Measurements from ENCODE around the gene TNC. TPM values are rescaled to one million over a fixed set of nuclear protein-coding genes. Genes with fewer than 3 reads are reported as not detected.

The TNC gene
- total RNA-seq, 3 donors from 2014 or later (not counting 1 experiment from before 2014, with no cell fraction given), result not detected

GRCh38 chr9:115152281-115152820 lies 34.4 kb upstream of the TNC start:
- H3K27ac Mint-ChIP-seq, result no peak overlapping the region
- H3K27me3 Mint-ChIP-seq (ENCODE audit: low read depth in 2 of 2), result peaks cover 9 to 10% of the 10 kb centered on the region in 2 donors
- intact Hi-C loops (cut with micrococcal nuclease), result no loop called here
- Histone ChIP-seq H3K27me3 (ENCODE audit: control insufficient read depth, insufficient read depth, low read length) (no peaks in the 10 kb centered on the region), H3K36me3 (ENCODE audit: control insufficient read depth, insufficient read depth, low read length) (no peaks in the 10 kb centered on the region), H3K4me3 (ENCODE audit: low read length) (no peak overlapping the region), H3K4me1 (ENCODE audit: control insufficient read depth, insufficient read depth, low read length) (no peaks in the 10 kb centered on the region), H3K9me3 (ENCODE audit: control insufficient read depth, insufficient read depth, low read length) (no peaks in the 10 kb centered on the region), H3K27ac (ENCODE audit: low read length) (no peak overlapping the region)
- no peaks in the 10 kb centered on the region for H3K4me1 Mint-ChIP-seq
- no peak overlapping the region for H3K4me3 Mint-ChIP-seq
- H3K9me3 Mint-ChIP-seq, result no peaks in the 10 kb centered on the region
- 100% methylated on average over 1 of the region's 3 CpGs for WGBS (ENCODE audit: insufficient coverage)
- ATAC-seq (no peak), DNase-seq (no peak)
- TF ChIP-seq CTCF (IDR thresholded peaks at IDR 0.05), result no peak
- no peaks in the 10 kb centered on the region for H3K36me3 Mint-ChIP-seq

- H3K27me3 ChIP-seq (ENCODE audit: control insufficient read depth, insufficient read depth, low read length), result no peaks in the 10 kb centered on the region
- H3K4me1 Mint-ChIP-seq, result no peaks in the 10 kb centered on the region
Measured at GRCh38 chr9:115148721-115149120, 30.8 kb upstream of the TNC start.

GRCh38 chr9:115146581-115147021 lies 28.6 kb upstream of the TNC start:
- no peaks in the 10 kb centered on the region for H3K9me3 ChIP-seq (ENCODE audit: control insufficient read depth, insufficient read depth, low read length)
- no peak for DNase-seq
- no peak overlapping the region for H3K27ac Mint-ChIP-seq
- no peak overlapping the region for H3K27ac ChIP-seq (ENCODE audit: low read length)
- no peaks in the 10 kb centered on the region for H3K36me3 Mint-ChIP-seq
- WGBS (ENCODE audit: insufficient coverage), result 85% methylated on average over 4 of the region's 4 CpGs
- H3K36me3 ChIP-seq (ENCODE audit: control insufficient read depth, insufficient read depth, low read length), result no peaks in the 10 kb centered on the region
- no peak overlapping the region for H3K4me3 ChIP-seq (ENCODE audit: low read length)
- no peak for ATAC-seq
- H3K27me3 ChIP-seq (ENCODE audit: control insufficient read depth, insufficient read depth, low read length), result no peaks in the 10 kb centered on the region
- no peaks in the 10 kb centered on the region for H3K4me1 ChIP-seq (ENCODE audit: control insufficient read depth, insufficient read depth, low read length)
- H3K4me3 Mint-ChIP-seq, result no peak overlapping the region
- H3K9me3 Mint-ChIP-seq, result no peaks in the 10 kb centered on the region
- intact Hi-C loops (cut with micrococcal nuclease), result no loop called here
- H3K27me3 Mint-ChIP-seq (ENCODE audit: low read depth in 2 of 2), result peaks cover 0 to 13% of the 10 kb centered on the region in 2 donors
- H3K4me1 Mint-ChIP-seq, result no peaks in the 10 kb centered on the region
- TF ChIP-seq CTCF (IDR thresholded peaks at IDR 0.05), result no peak

More at GRCh38 chr9:115148721-115149120, 30.8 kb upstream of the TNC start:
- DNase-seq (no peak), ATAC-seq (no peak)
- no peaks in the 10 kb centered on the region for H3K36me3 ChIP-seq (ENCODE audit: control insufficient read depth, insufficient read depth, low read length)
- H3K36me3 Mint-ChIP-seq, result no peaks in the 10 kb centered on the region
- H3K27ac Mint-ChIP-seq, result no peak overlapping the region
- no peak overlapping the region for H3K4me3 ChIP-seq (ENCODE audit: low read length)
- no peak for TF ChIP-seq CTCF (IDR thresholded peaks at IDR 0.05)
- no peaks in the 10 kb centered on the region for H3K4me1 ChIP-seq (ENCODE audit: control insufficient read depth, insufficient read depth, low read length)
- no peaks in the 10 kb centered on the region for H3K9me3 ChIP-seq (ENCODE audit: control insufficient read depth, insufficient read depth, low read length)
- intact Hi-C loops (cut with micrococcal nuclease), result no loop called here
- WGBS (ENCODE audit: insufficient coverage), result 78% methylated on average over 3 of the region's 3 CpGs
- H3K9me3 Mint-ChIP-seq, result no peaks in the 10 kb centered on the region
- H3K27ac ChIP-seq (ENCODE audit: low read length), result no peak overlapping the region
- peaks cover 0 to 9% of the 10 kb centered on the region in 2 donors for H3K27me3 Mint-ChIP-seq (ENCODE audit: low read depth in 2 of 2)
- no peak overlapping the region for H3K4me3 Mint-ChIP-seq

GRCh38 chr9:115144706-115145105 lies 26.7 kb upstream of the TNC start:
- WGBS (ENCODE audit: insufficient coverage), result 91% methylated on average over 2 of the region's 2 CpGs
- Mint-ChIP-seq H3K27ac (no peak overlapping the region), H3K27me3 (ENCODE audit: low read depth in 2 of 2) (peaks cover 0 to 13% of the 10 kb centered on the region in 2 donors), H3K36me3 (no peaks in the 10 kb centered on the region), H3K9me3 (no peaks in the 10 kb centered on the region), H3K4me3 (no peak overlapping the region), H3K4me1 (no peaks in the 10 kb centered on the region)
- no peak for DNase-seq
- Histone ChIP-seq H3K27me3 (ENCODE audit: control insufficient read depth, insufficient read depth, low read length) (no peaks in the 10 kb centered on the region), H3K4me1 (ENCODE audit: control insufficient read depth, insufficient read depth, low read length) (no peaks in the 10 kb centered on the region), H3K9me3 (ENCODE audit: control insufficient read depth, insufficient read depth, low read length) (no peaks in the 10 kb centered on the region), H3K4me3 (ENCODE audit: low read length) (no peak overlapping the region), H3K36me3 (ENCODE audit: control insufficient read depth, insufficient read depth, low read length) (no peaks in the 10 kb centered on the region), H3K27ac (ENCODE audit: low read length) (no peak overlapping the region)
- intact Hi-C loops (cut with micrococcal nuclease), result no loop called here
- no peak for TF ChIP-seq CTCF (IDR thresholded peaks at IDR 0.05)
- ATAC-seq, result no peak
